GM15510 (cell line): ENCODE data around the gene PRKAR1B.

ENCODE experiments used
- POLR2A ChIP-seq: IDR thresholded peaks from 3 replicates; pipeline ENCODE4 v1.6.1; 2011; ENCODE audit warnings: borderline replicate concordance; ENCODE audit not compliant: insufficient read length; ENCODE audit errors: extremely low read depth

PRKAR1B gene

DNA sequence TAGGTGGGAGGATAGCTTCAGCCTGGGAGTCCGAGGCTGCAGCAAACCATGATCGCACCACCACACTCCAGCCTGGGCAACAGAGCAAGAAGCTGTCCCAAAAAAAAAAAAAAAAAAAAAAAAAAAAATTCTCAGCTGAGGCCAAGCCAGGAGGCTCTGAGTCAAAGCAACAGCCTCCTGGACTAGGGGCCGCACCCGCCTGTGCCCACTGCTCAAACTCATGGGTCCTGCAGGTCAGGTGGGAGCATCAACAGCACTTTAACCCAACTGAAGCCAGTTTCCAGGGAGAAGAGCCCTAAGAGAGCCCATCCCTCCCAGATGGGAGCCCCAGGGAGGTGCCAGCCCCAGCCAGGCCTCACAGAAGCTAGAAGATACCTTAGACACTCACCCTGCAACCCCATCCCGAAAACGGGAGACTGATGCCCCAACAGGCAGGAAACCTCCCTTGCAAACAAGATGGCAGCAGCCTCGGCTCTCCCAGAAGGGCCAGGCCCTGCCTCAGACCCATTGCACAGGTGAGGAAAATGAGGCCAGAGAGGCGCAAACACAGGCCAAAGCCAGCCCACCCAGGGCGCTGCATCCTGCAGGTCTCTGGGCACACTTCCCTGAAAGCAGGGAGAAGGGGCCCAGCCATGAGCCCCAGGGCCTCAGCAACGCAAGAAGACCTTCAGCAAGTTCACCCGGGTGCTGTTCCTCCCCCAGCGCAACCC is 218.5 kb downstream of the PRKAR1B start:
- no peak for TF ChIP-seq POLR2A

DNA sequence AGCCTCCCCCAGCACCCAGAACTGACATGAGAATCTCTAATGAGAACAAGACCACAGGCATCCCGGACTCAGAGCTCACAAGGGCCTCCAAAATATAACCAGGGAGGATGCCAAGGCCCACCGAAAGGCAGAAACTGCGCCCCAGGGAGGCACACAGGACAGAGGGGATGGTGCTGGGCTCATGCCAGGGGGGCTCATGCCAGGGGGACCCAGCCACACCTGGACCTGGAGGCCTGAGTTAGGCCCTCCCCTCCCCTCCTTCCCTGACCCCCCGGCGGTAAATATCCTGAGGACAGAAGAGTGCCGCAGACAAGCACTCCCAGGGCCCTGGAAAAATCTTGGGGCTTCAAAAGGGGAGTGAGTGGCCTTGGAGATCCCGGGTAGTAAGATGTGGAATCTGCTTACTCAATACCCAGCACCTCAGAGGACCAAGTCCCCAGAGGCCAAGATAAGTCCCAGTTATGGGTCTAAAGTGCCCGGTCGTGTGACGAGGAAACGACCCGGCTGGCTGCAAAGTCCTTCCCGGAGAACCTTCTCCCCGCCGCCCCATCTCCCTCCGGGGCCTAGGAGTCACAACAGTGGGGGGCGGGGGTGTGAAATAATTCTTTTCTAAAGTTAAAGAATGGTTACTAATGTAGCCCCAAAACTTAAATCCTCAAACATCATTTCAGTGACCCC is 219.3 kb downstream of the PRKAR1B start:
- no peak for TF ChIP-seq POLR2A

DNA sequence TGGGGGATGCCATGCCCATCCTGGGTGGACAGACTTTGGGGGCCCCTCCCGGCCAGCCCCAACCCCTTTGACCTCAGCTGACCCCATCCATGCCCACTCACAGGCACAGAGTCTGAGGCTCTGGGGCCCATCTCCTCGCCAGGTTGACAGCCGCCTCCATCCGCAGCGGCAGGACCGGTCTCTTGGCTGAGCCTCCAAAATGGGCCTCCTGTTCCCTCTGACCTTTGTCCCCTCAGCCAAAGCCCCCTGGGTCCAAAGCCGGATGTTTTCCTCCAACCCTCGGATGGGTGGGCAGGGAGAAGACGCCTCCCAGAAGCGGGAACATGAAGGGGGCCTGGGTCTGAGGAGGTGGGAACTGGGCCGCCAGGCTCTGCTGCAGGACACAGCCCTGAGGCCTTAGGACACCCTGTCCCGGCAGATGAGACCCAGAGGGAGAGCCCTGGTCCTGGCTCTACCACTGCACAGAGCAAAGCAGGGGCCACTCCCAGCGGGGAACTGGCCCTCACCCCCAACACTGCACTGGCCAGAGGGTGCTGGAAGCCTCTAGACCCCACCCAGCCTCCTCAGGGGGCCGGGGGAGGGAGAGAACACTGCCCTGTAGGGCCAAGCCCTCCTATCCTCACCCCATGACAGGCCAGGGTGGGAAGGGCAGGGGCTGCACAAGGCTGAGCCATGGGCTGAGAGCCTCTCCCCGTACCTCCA is 220.0 kb downstream of the PRKAR1B start:
- TF ChIP-seq POLR2A, result no peak

DNA sequence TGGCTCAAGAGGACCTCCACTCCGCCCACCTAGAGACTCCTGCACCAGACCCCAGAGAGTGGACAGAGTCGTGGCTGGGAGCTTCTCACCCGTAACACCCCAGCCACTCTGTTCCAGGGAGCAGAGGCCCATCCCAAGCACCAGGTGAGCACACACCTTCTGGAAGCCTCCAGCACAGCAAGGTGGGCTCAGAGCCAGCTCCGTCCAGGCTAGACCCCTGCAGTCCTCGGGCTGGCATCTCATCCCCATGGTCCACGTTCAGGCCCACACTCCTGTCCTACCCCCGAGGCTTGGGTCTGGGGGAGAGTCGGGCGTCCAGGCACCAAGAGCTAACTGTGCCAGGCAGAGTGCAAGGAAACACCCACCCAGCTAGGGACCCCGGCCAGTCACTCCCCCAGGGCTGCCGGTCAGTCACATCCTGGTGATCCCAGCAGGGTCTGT is 220.7 kb downstream of the PRKAR1B start:
- TF ChIP-seq POLR2A, result no peak

DNA sequence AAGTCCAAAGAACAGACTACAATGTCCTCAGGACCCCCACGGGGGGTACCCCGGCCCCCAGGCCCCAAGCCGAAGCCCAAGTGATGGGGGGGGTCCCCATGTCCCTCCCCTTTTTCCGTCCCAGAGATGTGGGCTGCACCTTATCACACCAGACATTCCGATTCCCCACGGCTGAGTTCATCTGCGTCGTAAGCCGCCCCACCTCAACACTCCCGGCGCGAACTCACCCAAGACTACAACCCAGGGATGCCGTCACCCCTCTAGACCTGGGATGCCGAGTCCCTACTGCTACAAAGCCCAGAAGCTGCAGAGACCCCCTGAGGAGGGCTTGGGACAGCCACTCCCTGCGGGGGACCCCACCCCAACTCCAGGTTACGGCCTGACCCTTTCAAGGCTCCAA is 221.9 kb downstream of the PRKAR1B start:
- TF ChIP-seq POLR2A, result no peak

DNA sequence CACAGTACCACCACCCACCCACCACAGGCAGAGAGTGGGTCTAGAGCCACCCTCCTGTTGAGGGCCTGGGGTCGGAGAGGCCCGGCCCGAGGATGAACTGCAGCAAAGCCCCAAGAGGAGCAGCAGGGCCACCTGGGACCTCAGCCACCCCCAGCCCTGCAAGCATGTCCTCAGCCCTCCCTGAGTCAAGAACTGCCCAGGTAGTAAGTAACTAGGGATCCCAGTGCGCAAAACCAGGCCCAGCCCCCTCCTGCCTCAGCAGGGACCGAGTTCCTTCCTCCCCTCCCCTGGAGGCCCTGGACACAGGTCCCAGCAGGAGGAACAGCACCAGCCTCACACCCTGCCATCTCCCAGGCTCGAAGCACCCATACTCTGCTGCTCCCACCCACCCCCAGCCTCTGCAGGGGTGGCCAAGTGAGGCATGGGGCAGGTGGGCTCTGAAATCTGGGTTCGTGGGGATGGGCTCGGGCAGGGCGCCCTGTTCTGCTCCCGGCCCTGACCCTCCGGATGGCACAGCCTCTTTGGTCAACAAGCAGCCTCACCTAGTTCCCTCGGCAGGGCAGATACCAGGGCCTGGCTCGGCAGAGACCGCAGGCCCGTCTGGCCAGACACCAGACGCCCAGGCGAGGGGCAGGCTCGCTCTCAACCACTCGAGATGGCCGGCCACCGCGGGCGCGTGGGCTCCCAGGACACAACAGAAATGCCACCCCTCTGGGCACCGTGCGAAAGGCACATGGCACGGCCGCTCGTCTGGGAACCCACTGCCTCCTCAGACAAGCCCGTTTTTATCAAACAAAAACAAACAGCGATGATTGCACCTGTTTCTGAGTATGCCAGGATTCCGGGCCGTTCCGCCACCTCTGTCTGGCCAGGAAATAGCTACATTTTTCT is 222.6 kb downstream of the PRKAR1B start:
- no peak for TF ChIP-seq POLR2A

DNA sequence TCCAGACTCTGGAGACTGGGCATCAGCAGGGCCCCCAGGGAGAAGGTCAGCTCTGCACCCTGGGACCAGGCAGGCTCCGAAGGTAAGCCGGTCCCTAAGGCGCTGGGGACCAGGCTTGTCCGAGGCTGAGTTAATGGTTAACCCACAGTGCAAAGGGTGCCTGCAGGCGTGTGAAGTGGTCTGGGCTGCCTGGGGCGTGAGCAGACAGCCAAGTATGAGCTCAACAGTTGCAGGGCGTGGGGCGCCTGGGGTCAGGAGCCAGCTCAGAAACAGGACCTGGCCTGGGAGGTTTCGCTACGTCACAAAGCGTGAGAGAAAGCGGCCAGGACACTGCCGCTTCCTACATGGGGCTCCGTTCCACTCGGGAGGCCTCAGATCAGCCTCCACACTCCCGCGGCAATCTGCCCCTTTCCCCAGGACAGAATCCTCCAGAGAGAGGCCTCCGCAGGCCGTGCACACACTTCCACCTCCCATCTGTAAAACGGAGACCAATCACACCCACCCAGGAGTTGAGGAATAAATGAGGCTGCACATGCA is 223.4 kb downstream of the PRKAR1B start:
- TF ChIP-seq POLR2A, result no peak

DNA sequence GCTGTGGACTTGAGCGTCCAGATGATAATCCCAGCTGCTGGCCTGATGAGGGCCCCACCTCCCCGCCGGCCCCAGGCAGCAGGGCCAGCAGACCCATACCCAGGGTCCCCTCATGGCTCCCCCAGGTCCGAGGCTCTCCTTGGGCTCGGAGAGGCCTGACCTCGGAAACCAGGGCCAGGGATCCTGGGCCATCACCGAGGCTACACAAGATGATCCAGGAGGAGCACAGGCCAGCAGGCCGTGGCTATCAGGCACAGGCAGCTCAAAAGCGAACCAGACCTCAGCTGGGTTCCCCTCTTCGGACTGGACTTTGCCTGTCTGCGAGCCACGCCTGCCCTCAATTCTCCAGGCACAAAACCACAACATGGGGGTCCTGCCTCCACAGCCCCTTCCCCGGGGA is 224.8 kb downstream of the PRKAR1B start:
- TF ChIP-seq POLR2A, result no peak

DNA sequence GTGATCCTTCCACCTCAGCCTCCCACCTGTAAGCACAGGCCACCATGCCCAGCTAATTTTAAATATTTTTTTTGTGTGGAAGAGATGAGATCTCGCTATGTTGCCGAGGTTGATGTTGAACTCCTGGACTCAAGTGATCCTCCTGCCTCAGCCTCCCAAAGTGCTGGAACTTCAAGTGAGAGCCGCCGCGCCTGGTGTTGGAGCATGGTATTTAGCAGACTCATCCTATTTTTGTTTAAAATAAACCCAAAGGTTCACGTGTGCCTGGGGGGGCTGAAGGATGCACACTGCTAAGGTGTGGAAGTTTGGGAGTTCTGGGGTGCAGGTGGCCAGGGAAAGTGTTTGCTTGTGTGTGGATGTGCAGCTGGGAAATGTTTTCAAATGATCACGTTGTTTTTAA is 225.6 kb downstream of the PRKAR1B start:
- TF ChIP-seq POLR2A, result no peak

DNA sequence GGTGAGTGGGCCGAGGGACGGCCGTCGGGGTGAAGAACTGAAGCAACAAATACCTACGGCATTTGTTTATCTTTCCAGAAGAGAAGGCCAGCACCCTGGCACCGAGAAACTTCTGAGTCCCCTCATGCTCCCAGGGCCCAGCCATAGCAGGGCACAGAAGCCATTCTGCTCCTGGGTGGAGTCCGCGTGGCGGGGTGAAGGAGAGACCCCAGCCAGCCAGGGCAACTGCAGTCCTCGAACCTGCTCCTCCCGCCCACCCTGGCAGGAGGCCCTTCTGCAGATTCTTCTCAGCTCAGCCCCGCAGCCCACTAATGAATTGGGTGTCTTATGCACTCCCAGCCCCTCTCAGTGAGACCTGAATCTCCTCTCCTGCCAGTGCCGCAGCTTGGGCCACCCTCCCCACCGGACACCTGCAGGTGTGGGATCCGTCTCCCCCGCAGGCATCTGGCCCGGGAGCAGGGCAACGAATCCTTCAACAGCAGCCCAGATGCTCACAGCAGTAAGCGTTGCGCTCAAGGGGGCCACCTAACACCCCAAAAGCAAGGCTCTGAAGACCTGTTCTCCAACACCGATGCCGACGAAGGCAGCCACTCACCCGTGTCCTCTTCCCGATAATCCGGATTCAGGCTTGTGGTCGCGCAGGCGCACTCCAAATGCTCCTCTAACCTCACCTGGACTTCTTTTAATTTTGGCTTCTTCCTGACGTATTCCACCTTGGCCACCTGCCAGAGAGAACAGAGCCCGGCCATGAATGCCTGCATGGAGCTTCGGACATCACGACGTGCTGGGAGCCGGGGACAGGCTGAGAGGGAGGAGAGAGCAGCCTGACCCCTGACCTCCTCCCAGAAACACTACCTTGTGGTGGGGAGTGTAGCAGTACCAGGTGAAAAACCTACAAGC is 226.3 kb downstream of the PRKAR1B start:
- no peak for TF ChIP-seq POLR2A

DNA sequence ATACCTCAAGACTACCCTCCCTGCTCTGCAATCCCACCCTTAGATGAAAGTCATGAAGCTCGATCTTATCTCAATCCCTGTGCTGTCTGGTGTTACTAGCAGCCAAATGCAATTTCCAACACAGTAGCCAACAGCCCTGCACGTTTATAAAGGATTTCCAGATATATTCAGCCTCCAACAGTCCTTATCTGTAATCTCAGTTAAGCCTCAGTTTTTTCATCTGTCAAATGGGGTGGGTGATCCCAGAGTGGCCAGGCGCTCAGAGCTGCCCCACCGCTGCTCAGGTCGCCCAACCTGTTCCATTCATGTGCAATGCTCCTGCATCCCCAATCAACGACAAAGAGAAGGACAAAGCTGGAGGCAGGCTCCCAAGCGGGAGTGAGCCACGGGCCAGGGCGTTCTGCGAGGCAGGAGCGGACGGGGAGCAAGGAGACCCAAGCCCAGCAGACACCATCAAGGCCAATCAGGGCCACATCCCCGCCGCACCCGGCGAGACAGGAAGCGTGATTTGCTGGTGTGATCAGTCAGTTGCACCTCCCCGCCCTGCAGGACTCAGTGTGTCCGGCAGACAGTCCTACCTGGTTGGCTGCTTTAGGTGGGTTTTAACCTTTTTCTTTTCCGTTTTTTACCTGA is 227.1 kb downstream of the PRKAR1B start:
- no peak for TF ChIP-seq POLR2A
